Activated CD4-positive, alpha-beta memory T cell treated with anti-CD3 and anti-CD28 coated beads for 36 hours (primary cell): Measurements from ENCODE around the gene GOLT1A. TPM values are rescaled to one million over a fixed set of nuclear protein-coding genes. Genes with fewer than 3 reads are reported as not detected.

Experiments used
- CTCF ChIA-PET: fragments of 350-600 bp; sonication (Branson Sonifier 250); formaldehyde crosslinking; loops from one replicate; lab custom pipeline; 2021; ENCODE audit warnings: antibody characterized with exemption, inconsistent platforms; lab: Charles Lee
- POLR2A ChIA-PET: fragments of 350-600 bp; sonication (Branson Sonifier 250); formaldehyde crosslinking; loops from one replicate; lab custom pipeline; 2021; ENCODE audit warnings: antibody characterized with exemption; lab: Charles Lee
- DNase-seq: peaks from one replicate; pipeline ENCODE4 v3.0.0-alpha.2; 2020
- H3K27ac Mint-ChIP-seq: one replicate; pipeline ENCODE4 v1.8.0; 2021; ENCODE audit warnings: mixed read lengths
- H3K27me3 Mint-ChIP-seq: one replicate; pipeline ENCODE4 v1.8.0; 2021; ENCODE audit warnings: mixed read lengths
- H3K36me3 Mint-ChIP-seq: one replicate; pipeline ENCODE4 v1.8.0; 2021; ENCODE audit warnings: mixed read lengths
- H3K4me1 Mint-ChIP-seq: one replicate; pipeline ENCODE4 v1.8.0; 2021; ENCODE audit warnings: low read depth, mixed read lengths
- H3K4me3 Mint-ChIP-seq: one replicate; pipeline ENCODE4 v1.8.0; 2021; ENCODE audit warnings: mild to moderate bottlenecking, mixed read lengths
- H3K9me3 Mint-ChIP-seq: one replicate; pipeline ENCODE4 v1.8.0; 2021; ENCODE audit warnings: mixed read lengths
- intact Hi-C: fragments of 100-400 bp; cut with micrococcal nuclease; formaldehyde crosslinking; loops from one replicate; pipeline ENCODE4 v1.15.1; 2023
- total RNA-seq, 2 experiments: library from RNA; stranded (reverse); gene quantifications; one replicate each; pipeline ENCODE4 v1.2.3, GENCODE V29; 2021

The GOLT1A gene
- total RNA-seq, 2 experiments from 2014 or later = 0.27 TPM; not detected in 1

GRCh38 chr1:204196068-204196795, 17.6 kb downstream of the GOLT1A start, which contains the start of gene KISS1:
TSS of gene KISS1 (minus strand) at chr1:204196491. CDS start at chr1:204192876, 3,615 bp downstream.
- H3K4me1 Mint-ChIP-seq = no peaks in the 10 kb centered on the region
- POLR2A ChIA-PET = no interaction called here
- no peak within 1 kb of the TSS for H3K4me3 Mint-ChIP-seq
- CTCF ChIA-PET = interaction anchor here (0.6 to 2.8 kb wide), 2 partner anchors 10 to 11 kb away, joined by 3 to 23 read pairs; no protein-coding TSS in a partner anchor
- H3K27me3 Mint-ChIP-seq = peaks cover 9% of the 10 kb centered on the region
- H3K36me3 Mint-ChIP-seq = no peaks in the 10 kb centered on the region
- no peak within 1 kb of the TSS for H3K27ac Mint-ChIP-seq
- intact Hi-C loops = no loop called here
- no peaks in the 10 kb centered on the region for H3K9me3 Mint-ChIP-seq
- no peak for DNase-seq

- Mint-ChIP-seq H3K36me3 (no peaks in the 10 kb centered on the region), H3K4me3 (no peak overlapping the region), H3K4me1 (peaks cover 3% of the 10 kb centered on the region), H3K9me3 (no peaks in the 10 kb centered on the region), H3K27me3 (peaks cover 17% of the 10 kb centered on the region), H3K27ac (no peak overlapping the region)
- ChIA-PET CTCF (interaction anchor here (6.9 kb wide), 1 partner anchor 11 kb away, joined by 45 read pairs; no protein-coding TSS in a partner anchor), POLR2A (no interaction called here)
- DNase-seq = no peak
- intact Hi-C loops = no loop called here
Observed at GRCh38 chr1:204194771-204195170, 19.0 kb downstream of the GOLT1A start.

GRCh38 chr1:204194080-204194479, 19.7 kb downstream of the GOLT1A start:
- DNase-seq = no peak
- Mint-ChIP-seq H3K4me3 (no peak overlapping the region), H3K36me3 (no peaks in the 10 kb centered on the region), H3K27me3 (peaks cover 24% of the 10 kb centered on the region), H3K27ac (no peak overlapping the region), H3K9me3 (no peaks in the 10 kb centered on the region), H3K4me1 (peaks cover 8% of the 10 kb centered on the region)
- intact Hi-C loops = no loop called here
- CTCF ChIA-PET = interaction anchor here (1.1 to 6.9 kb wide), 2 partner anchors 12 to 170 kb away, joined by 3 to 45 read pairs; no protein-coding TSS in a partner anchor
- POLR2A ChIA-PET = no interaction called here

- DNase-seq = no peak
- Mint-ChIP-seq H3K27ac (no peak overlapping the region), H3K4me3 (no peak overlapping the region), H3K36me3 (no peaks in the 10 kb centered on the region), H3K9me3 (no peaks in the 10 kb centered on the region), H3K27me3 (peaks cover 32% of the 10 kb centered on the region), H3K4me1 (peaks cover 13% of the 10 kb centered on the region)
- ChIA-PET CTCF (interaction anchor here (0.7 to 6.9 kb wide), 3 partner anchors 13 to 240 kb away, joined by 3 to 45 read pairs (median 4); no protein-coding TSS in a partner anchor), POLR2A (no interaction called here)
- intact Hi-C loops = no loop called here
Observed at GRCh38 chr1:204192589-204193352, 21.0 kb downstream of the GOLT1A start.

GRCh38 chr1:204192046-204192445, 21.7 kb downstream of the GOLT1A start:
- Mint-ChIP-seq H3K27me3 (peaks cover 40% of the 10 kb centered on the region), H3K9me3 (no peaks in the 10 kb centered on the region), H3K4me1 (peaks cover 13% of the 10 kb centered on the region), H3K36me3 (no peaks in the 10 kb centered on the region), H3K27ac (no peak overlapping the region), H3K4me3 (no peak overlapping the region)
- CTCF ChIA-PET = interaction anchor here (1.0 to 6.9 kb wide), 2 partner anchors 14 to 29 kb away, joined by 4 to 45 read pairs; no protein-coding TSS in a partner anchor
- POLR2A ChIA-PET = no interaction called here
- intact Hi-C loops = no loop called here
- DNase-seq = no peak

DNA sequence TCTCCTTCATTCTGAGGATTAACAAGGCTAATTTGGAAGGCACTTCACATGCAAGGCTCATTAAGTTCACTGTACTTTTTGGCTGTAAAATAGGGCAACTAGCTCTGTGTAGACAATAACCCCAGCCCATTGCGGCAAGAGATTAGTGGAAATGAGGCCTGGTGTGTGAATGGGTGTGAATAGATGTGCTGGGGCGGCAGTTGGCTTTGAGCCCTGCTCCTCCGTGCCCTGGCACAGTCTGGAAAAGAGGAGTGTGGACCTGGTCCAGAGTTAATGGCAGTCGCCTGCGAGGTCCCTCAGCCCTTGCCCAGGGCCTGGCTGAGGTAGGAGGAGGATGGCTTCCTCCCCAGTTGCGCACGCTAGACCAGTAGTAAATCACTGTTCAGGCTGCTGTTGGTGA, 22.3 kb downstream of the GOLT1A start:
- POLR2A ChIA-PET = no interaction called here
- Mint-ChIP-seq H3K9me3 (no peaks in the 10 kb centered on the region), H3K27me3 (peaks cover 44% of the 10 kb centered on the region), H3K4me3 (no peak overlapping the region), H3K4me1 (peaks cover 13% of the 10 kb centered on the region), H3K36me3 (no peaks in the 10 kb centered on the region), H3K27ac (no peak overlapping the region)
- CTCF ChIA-PET = interaction anchor here (1.1 to 6.9 kb wide), 3 partner anchors 15 to 600 kb away, joined by 3 to 45 read pairs (median 13); no protein-coding TSS in a partner anchor
- no peak for DNase-seq
- intact Hi-C loops = no loop called here

GRCh38 chr1:204190212-204191211, 23.3 kb downstream of the GOLT1A start:
- no peaks in the 10 kb centered on the region for H3K36me3 Mint-ChIP-seq
- ChIA-PET POLR2A (interaction anchor here (0.6 kb wide), 1 partner anchor 1754 kb away, joined by 3 read pairs; no protein-coding TSS in a partner anchor), CTCF (interaction anchor here (0.6 to 6.9 kb wide), 6 partner anchors 16 to 601 kb away, joined by 3 to 45 read pairs (median 6); no protein-coding TSS in a partner anchor)
- H3K9me3 Mint-ChIP-seq = no peaks in the 10 kb centered on the region
- peaks cover 44% of the 10 kb centered on the region for H3K27me3 Mint-ChIP-seq
- H3K4me1 Mint-ChIP-seq = peaks cover 13% of the 10 kb centered on the region
- H3K27ac Mint-ChIP-seq = no peak overlapping the region
- intact Hi-C loops = no loop called here
- no peak overlapping the region for H3K4me3 Mint-ChIP-seq
- peak; percentile 36 for DNase-seq

- Mint-ChIP-seq H3K4me1 (peaks cover 13% of the 10 kb centered on the region), H3K4me3 (no peak overlapping the region), H3K27ac (no peak overlapping the region), H3K27me3 (peaks cover 44% of the 10 kb centered on the region), H3K36me3 (no peaks in the 10 kb centered on the region), H3K9me3 (no peaks in the 10 kb centered on the region)
- peak; percentile 31 for DNase-seq
- intact Hi-C loops = no loop called here
- POLR2A ChIA-PET = no interaction called here
- CTCF ChIA-PET = interaction anchor here (2.0 to 6.9 kb wide), 3 partner anchors 17 to 174 kb away, joined by 9 to 45 read pairs (median 13); no protein-coding TSS in a partner anchor
Observed at GRCh38 chr1:204188959-204189639, 24.7 kb downstream of the GOLT1A start.

DNA sequence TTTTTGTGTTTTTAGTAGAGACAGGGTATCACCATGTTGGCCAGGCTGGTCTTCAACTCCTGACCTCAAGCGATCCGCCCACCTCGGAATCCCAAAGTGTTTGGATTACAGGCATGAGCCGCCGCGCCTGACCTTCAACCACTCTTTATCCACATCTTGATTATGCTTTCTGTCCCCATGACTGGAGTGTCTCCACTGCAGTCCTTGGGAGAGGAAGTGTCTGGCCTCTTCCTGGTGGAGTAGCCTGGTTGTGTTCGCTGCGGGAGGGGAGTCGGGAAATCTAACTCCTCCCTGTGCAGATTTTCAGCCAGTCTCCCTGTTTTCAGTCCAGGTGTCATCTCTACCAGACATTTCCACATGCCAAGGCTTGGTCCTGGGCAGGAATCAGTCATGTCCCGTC, 27.2 kb downstream of the GOLT1A start:
- CTCF ChIA-PET = no interaction called here
- Mint-ChIP-seq H3K4me3 (no peak overlapping the region), H3K4me1 (peaks cover 13% of the 10 kb centered on the region), H3K36me3 (no peaks in the 10 kb centered on the region), H3K27me3 (peaks cover 38% of the 10 kb centered on the region), H3K9me3 (no peaks in the 10 kb centered on the region), H3K27ac (no peak overlapping the region)
- intact Hi-C loops = no loop called here
- no peak for DNase-seq
- POLR2A ChIA-PET = no interaction called here

GRCh38 chr1:204181116-204181515, 32.7 kb downstream of the GOLT1A start:
- POLR2A ChIA-PET = no interaction called here
- H3K4me1 Mint-ChIP-seq = no peaks in the 10 kb centered on the region
- no peaks in the 10 kb centered on the region for H3K36me3 Mint-ChIP-seq
- H3K9me3 Mint-ChIP-seq = no peaks in the 10 kb centered on the region
- intact Hi-C loops = no loop called here
- H3K4me3 Mint-ChIP-seq = no peak overlapping the region
- DNase-seq = no peak
- H3K27ac Mint-ChIP-seq = no peak overlapping the region
- H3K27me3 Mint-ChIP-seq = peaks cover 1% of the 10 kb centered on the region
- CTCF ChIA-PET = interaction anchor here (2.2 kb wide), 1 partner anchor 18 kb away, joined by 14 read pairs; no protein-coding TSS in a partner anchor
